IPS-18a (cell line): ENCODE measurements around the gene IRF2.

ENCODE experiments used
- H3K27ac ChIP-seq: one replicate; pipeline ENCODE4 v1.5.1; 2013; ENCODE audit warnings: low read length
- H3K27me3 ChIP-seq: one replicate; pipeline ENCODE4 v1.6.1; 2013; ENCODE audit warnings: mild to moderate bottlenecking, low read length; ENCODE audit not compliant: control insufficient read depth, insufficient read depth
- H3K36me3 ChIP-seq: one replicate; pipeline ENCODE4 v1.6.1; 2013; ENCODE audit warnings: low read depth, low read length; ENCODE audit not compliant: control insufficient read depth
- H3K4me1 ChIP-seq: one replicate; pipeline ENCODE4 v1.6.1; 2013; ENCODE audit warnings: low read depth, low read length; ENCODE audit not compliant: control insufficient read depth
- H3K4me3 ChIP-seq: one replicate; pipeline ENCODE4 v1.5.1; 2013; ENCODE audit warnings: low read length
- H3K9ac ChIP-seq: one replicate; pipeline ENCODE4 v1.6.1; 2013; ENCODE audit warnings: mild to moderate bottlenecking, low read length, moderate library complexity
- H3K9me3 ChIP-seq: one replicate; pipeline ENCODE4 v1.6.1; 2013; ENCODE audit warnings: low read depth, low read length; ENCODE audit not compliant: control insufficient read depth

Gene IRF2

DNA sequence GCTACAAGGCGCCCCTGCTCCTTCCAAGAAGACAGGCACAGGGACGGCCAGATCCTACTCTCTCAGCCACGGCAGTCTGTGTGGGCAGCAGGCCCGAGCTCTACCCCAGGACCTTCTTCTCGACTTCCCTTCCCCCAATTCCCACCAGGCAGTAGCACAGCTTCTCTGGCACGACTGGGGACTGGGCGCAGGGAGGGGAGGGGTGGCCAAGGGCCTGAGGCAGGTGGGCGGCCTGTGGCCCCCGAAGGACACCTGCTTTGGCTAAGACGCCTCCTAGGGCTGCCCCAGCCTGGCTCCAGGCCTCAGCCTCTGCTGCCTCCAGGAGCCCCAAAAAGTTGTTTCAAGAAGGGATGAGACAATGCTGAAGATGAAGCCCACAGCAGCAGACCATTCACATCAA is 24.2 kb upstream of the IRF2 start:
- Histone ChIP-seq H3K27me3 (no peaks in the 10 kb centered on the region), H3K27ac (no peak overlapping the region), H3K9me3 (no peaks in the 10 kb centered on the region), H3K4me3 (no peak overlapping the region), H3K9ac (no peak overlapping the region), H3K36me3 (no peaks in the 10 kb centered on the region), H3K4me1 (no peaks in the 10 kb centered on the region)

- no peaks in the 10 kb centered on the region for H3K4me1 ChIP-seq
- no peaks in the 10 kb centered on the region for H3K9me3 ChIP-seq
- no peak overlapping the region for H3K9ac ChIP-seq
- H3K4me3 ChIP-seq = no peak overlapping the region
- H3K36me3 ChIP-seq = no peaks in the 10 kb centered on the region
- H3K27ac ChIP-seq = no peak overlapping the region
- H3K27me3 ChIP-seq = no peaks in the 10 kb centered on the region
These were observed 15.4 kb upstream of the IRF2 start for GRCh38 chr4:184489771-184490170.

DNA sequence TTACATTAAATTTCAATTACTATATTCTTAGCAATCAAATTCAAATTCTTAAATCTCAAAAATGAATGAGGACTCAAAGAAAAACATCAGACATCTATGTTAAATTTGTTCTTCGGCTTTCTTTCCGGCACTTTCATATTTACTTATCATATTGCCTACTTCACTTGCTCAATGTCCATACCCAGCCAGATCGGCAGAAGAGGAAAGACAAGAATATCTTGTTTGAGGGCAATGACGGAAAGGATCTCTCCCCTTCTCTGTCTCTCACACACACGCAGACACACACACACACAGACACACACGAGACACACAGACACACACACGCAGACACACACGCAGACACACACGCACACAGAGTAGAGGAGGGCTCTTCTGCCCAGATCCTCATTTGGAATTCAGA is 13.2 kb upstream of the IRF2 start:
- Histone ChIP-seq H3K9ac (no peak overlapping the region), H3K4me3 (no peak overlapping the region), H3K27me3 (no peaks in the 10 kb centered on the region), H3K9me3 (no peaks in the 10 kb centered on the region), H3K36me3 (no peaks in the 10 kb centered on the region), H3K27ac (no peak overlapping the region), H3K4me1 (no peaks in the 10 kb centered on the region)

- Histone ChIP-seq H3K4me1 (no peaks in the 10 kb centered on the region), H3K27ac (no peak overlapping the region), H3K9me3 (no peaks in the 10 kb centered on the region), H3K36me3 (no peaks in the 10 kb centered on the region), H3K27me3 (no peaks in the 10 kb centered on the region), H3K9ac (no peak overlapping the region), H3K4me3 (no peak overlapping the region)
These were observed 10.9 kb upstream of the IRF2 start for GRCh38 chr4:184485279-184485678.

DNA sequence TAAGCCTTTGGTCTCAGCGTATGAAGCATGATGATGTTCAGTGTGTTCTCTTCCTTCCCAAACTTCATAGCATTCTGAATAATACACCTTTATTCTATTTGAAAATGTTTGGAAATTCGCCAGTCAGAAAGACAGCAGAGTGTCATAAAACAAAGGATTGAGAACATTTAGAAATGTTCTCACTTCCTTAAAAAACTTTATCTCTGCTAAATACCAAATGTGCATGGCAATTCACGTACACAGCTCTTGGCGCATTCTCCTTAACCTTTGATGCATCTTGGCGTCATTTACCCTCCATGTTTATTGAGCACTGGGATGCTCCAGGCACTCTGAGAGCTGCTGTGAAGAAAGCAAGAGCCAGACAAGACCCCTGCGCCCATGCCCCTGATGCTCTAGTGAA is 7.2 kb upstream of the IRF2 start:
- H3K4me3 ChIP-seq = no peak overlapping the region
- H3K9me3 ChIP-seq = no peaks in the 10 kb centered on the region
- no peak overlapping the region for H3K9ac ChIP-seq
- no peaks in the 10 kb centered on the region for H3K4me1 ChIP-seq
- no peak overlapping the region for H3K27ac ChIP-seq
- H3K36me3 ChIP-seq = no peaks in the 10 kb centered on the region
- H3K27me3 ChIP-seq = no peaks in the 10 kb centered on the region

- no peaks in the 10 kb centered on the region for H3K36me3 ChIP-seq
- no peaks in the 10 kb centered on the region for H3K27me3 ChIP-seq
- H3K9me3 ChIP-seq = no peaks in the 10 kb centered on the region
- no peak overlapping the region for H3K9ac ChIP-seq
- no peak overlapping the region for H3K4me3 ChIP-seq
- H3K4me1 ChIP-seq = peaks cover 4% of the 10 kb centered on the region
- no peak overlapping the region for H3K27ac ChIP-seq
These were observed 5.2 kb upstream of the IRF2 start for GRCh38 chr4:184479516-184479950.

- Histone ChIP-seq H3K9ac (no peak overlapping the region), H3K27me3 (no peaks in the 10 kb centered on the region), H3K4me3 (no peak overlapping the region), H3K4me1 (peaks cover 4% of the 10 kb centered on the region), H3K9me3 (no peaks in the 10 kb centered on the region), H3K27ac (no peak overlapping the region), H3K36me3 (no peaks in the 10 kb centered on the region)
These were observed 3.0 kb upstream of the IRF2 start for GRCh38 chr4:184477201-184477999.

GRCh38 chr4:184476695-184477094 is 2.3 kb upstream of the IRF2 start:
- no peak overlapping the region for H3K27ac ChIP-seq
- H3K9ac ChIP-seq = no peak overlapping the region
- H3K4me3 ChIP-seq = no peak overlapping the region

DNA sequence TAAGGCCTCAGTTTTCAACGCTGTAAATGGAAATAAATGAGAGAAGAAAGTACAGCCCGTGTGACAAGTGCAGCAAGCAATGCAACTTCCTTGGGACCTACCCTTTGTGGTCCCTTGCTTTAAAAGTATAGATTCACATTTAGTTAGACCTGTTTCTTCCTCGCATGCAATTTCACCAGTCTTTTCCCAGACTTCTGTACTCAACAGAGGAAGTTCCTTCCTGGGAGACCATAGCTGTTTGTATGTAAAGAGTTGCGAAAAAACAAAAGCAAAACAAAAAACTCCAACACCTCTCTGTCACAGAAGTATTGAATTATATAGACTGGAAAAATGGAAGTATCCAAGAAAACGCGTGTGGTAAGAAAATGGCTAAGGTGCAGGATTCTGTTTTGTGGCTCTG is 1.1 kb upstream of the IRF2 start:
- Histone ChIP-seq H3K27me3 (no peaks in the 10 kb centered on the region), H3K9ac (peak overlapping the region; percentile 71), H3K27ac (no peak overlapping the region), H3K9me3 (no peaks in the 10 kb centered on the region), H3K36me3 (no peaks in the 10 kb centered on the region), H3K4me1 (peaks cover 12% of the 10 kb centered on the region), H3K4me3 (peak overlapping the region; percentile 91)

More at GRCh38 chr4:184476695-184477094, 2.3 kb upstream of the IRF2 start:
- H3K36me3 ChIP-seq = no peaks in the 10 kb centered on the region
- no peaks in the 10 kb centered on the region for H3K9me3 ChIP-seq
- peaks cover 10% of the 10 kb centered on the region for H3K4me1 ChIP-seq
- H3K27me3 ChIP-seq = no peaks in the 10 kb centered on the region

GRCh38 chr4:184475096-184475461 is 729 bp upstream of the IRF2 start:
- Histone ChIP-seq H3K9ac (peak overlapping the region; percentile 71), H3K36me3 (no peaks in the 10 kb centered on the region), H3K9me3 (no peaks in the 10 kb centered on the region), H3K27me3 (no peaks in the 10 kb centered on the region), H3K4me3 (peak overlapping the region; percentile 91), H3K27ac (peak overlapping the region; percentile 75), H3K4me1 (peaks cover 12% of the 10 kb centered on the region)

GRCh38 chr4:184473499-184474262 is 669 bp downstream of the IRF2 start:
- Histone ChIP-seq H3K4me1 (peaks cover 12% of the 10 kb centered on the region), H3K9ac (peak overlapping the region; percentile 71), H3K36me3 (no peaks in the 10 kb centered on the region), H3K9me3 (no peaks in the 10 kb centered on the region), H3K27me3 (no peaks in the 10 kb centered on the region), H3K4me3 (peak overlapping the region; percentile 91), H3K27ac (peak overlapping the region; percentile 37)
